RWPE1 (cell line): ENCODE measurements around the gene CPLX1.
"Not testable (repeated sequence)": the region's sequence is repeated elsewhere in the genome, so short reads cannot be mapped to it uniquely, and the experiment has no call there.

Experiments used
- CTCF ChIA-PET: fragments of 350-600 bp; sonication (Branson Sonifier 250); formaldehyde crosslinking; extraction: SDS; loops from one replicate; lab custom pipeline; 2021; lab: Yijun Ruan, JAX
- POLR2A ChIA-PET: fragments of 400-600 bp; formaldehyde crosslinking; extraction: SDS; loops from one replicate; lab custom pipeline; 2020; ENCODE audit warnings: antibody characterized with exemption; ENCODE audit not compliant: low non-redundant PET; lab: Yijun Ruan, JAX
- DNase-seq: peaks from one replicate; pipeline ENCODE4 v3.0.0; 2012; ENCODE audit warnings: low spot score
- H3K27ac ChIP-seq: fragments of 450-650 bp; 2 replicates; pipeline ENCODE4 v1.5.1; 2017
- TF ChIP-seq, protein P1 (sequence below): fragments of 450-650 bp; conservative IDR thresholded peaks from 2 replicates; pipeline ENCODE4 v1.5.1; 2017; ENCODE audit warnings: low read depth, mild to moderate bottlenecking

Gene CPLX1

DNA sequence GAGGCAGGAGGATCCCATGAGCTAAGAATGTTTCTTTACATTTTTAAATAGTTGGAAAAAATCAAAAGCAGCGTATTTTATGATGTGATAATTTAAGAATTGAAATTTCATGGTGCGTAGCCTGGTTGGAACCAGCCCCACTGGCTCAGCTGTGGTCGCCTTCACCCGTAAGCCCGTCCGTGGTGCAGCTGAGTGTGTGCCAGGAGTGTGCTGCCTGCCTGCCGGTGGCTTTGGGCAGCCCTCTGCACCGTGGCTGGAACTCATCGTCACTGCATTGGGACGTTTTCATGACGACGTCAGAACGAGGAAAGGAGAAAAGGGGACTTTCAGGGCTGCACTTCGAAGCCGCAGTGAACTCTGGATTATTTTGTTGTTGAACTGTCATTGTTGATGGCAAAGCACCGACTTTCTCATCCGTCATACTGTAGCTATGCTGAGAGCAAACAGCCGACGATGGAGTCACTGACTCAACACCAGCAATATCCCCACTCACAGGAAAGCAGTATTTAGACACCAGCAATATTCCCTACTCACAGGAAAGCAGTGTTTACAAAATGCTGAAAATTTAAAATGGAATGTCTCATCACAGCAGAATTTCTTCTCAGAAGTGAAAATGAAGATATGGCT is 85.2 kb downstream of the CPLX1 start:
- no peak for DNase-seq
- TF ChIP-seq, protein P1, sequence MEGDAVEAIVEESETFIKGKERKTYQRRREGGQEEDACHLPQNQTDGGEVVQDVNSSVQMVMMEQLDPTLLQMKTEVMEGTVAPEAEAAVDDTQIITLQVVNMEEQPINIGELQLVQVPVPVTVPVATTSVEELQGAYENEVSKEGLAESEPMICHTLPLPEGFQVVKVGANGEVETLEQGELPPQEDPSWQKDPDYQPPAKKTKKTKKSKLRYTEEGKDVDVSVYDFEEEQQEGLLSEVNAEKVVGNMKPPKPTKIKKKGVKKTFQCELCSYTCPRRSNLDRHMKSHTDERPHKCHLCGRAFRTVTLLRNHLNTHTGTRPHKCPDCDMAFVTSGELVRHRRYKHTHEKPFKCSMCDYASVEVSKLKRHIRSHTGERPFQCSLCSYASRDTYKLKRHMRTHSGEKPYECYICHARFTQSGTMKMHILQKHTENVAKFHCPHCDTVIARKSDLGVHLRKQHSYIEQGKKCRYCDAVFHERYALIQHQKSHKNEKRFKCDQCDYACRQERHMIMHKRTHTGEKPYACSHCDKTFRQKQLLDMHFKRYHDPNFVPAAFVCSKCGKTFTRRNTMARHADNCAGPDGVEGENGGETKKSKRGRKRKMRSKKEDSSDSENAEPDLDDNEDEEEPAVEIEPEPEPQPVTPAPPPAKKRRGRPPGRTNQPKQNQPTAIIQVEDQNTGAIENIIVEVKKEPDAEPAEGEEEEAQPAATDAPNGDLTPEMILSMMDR, result no peak
- POLR2A ChIA-PET, result no interaction called here

GRCh38 chr4:740011-740410 is 85.9 kb downstream of the CPLX1 start:
- CTCF ChIA-PET, result no interaction called here

More for the DNA sequence above, 85.2 kb downstream of the CPLX1 start:
- CTCF ChIA-PET, result interaction anchor here (0.7 kb wide), 1 partner anchor 152 kb away, joined by 3 read pairs; no protein-coding TSS in a partner anchor
- H3K27ac ChIP-seq, result peak overlapping the region; percentile 6; the same call in 1 of the 2 replicates

GRCh38 chr4:739569-739968 is 86.4 kb downstream of the CPLX1 start:
- DNase-seq, result no peak
- CTCF ChIA-PET, result no interaction called here
- POLR2A ChIA-PET, result no interaction called here

More at GRCh38 chr4:740011-740410, 85.9 kb downstream of the CPLX1 start:
- POLR2A ChIA-PET, result no interaction called here
- peak overlapping the region; percentile 6; the same call in 1 of the 2 replicates for H3K27ac ChIP-seq
- TF ChIP-seq, protein P1, result no peak
- DNase-seq, result no peak

DNA sequence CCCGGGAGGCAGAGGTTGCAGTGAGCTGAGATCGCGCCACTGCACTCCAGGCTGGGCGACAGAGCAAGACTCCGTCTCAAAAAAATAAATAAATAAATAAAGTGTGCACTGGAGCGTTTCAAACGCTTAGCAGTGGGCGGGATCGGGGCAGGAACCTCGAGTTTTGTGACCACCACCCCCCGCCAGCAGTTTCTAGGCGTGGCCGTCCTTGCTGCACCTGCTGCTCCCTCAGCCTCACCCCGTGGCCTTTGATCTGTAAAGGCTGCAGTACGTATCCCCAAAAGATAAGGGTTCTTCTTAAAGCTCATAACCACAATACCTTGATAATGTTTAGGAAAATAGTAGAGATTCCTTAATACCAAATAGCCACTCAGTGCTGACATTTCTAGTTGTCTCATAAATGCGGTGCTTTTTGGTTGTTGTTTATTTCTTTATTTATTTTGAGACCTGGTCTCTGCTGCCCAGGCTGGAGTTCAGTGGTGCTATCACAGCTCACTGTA is 87.1 kb downstream of the CPLX1 start:
- no peak overlapping the region for H3K27ac ChIP-seq
- CTCF ChIA-PET, result interaction anchor here (0.6 kb wide), 1 partner anchor 14 kb away, joined by 3 read pairs; no protein-coding TSS in a partner anchor
- POLR2A ChIA-PET, result no interaction called here
- TF ChIP-seq, protein P1, result no peak
- DNase-seq, result no peak

More at GRCh38 chr4:739569-739968, 86.4 kb downstream of the CPLX1 start:
- H3K27ac ChIP-seq, result 0 out of 2 replicates have a peak overlapping the region, but pooled peaks have one; percentile 6
- TF ChIP-seq, protein P1, result no peak

GRCh38 chr4:736561-736960 is 89.4 kb downstream of the CPLX1 start:
- DNase-seq, H3K27ac ChIP-seq, POLR2A ChIA-PET, CTCF ChIA-PET: not testable (repeated sequence)

GRCh38 chr4:735583-735982 is 90.3 kb downstream of the CPLX1 start:
- DNase-seq, result no peak
- ChIA-PET CTCF (no interaction called here), POLR2A (no interaction called here)
- no peak overlapping the region for H3K27ac ChIP-seq
- TF ChIP-seq, protein P1, result no peak
